H9 (cell line): ENCODE data around the gene VPS35L. TPM values are rescaled to one million over a fixed set of nuclear protein-coding genes. Genes with fewer than 3 reads are reported as not detected.
A peak's percentile ranks its signal among the peaks of the same experiment; 100 is the strongest.

Source experiments
- DNase-seq: peaks from one replicate; pipeline ENCODE4 v3.0.0-alpha.2; 2017
- H2AFZ ChIP-seq: one replicate; pipeline ENCODE4 v1.6.1; 2013; ENCODE audit warnings: mild to moderate bottlenecking, low read length, control low read depth, moderate library complexity
- H2AK5ac ChIP-seq: 2 replicates; pipeline ENCODE4 v1.6.1; 2013; ENCODE audit warnings: low read length, control low read depth, mixed read lengths; ENCODE audit not compliant: insufficient read length
- H2BK120ac ChIP-seq: one replicate; pipeline ENCODE4 v1.6.1; 2013; ENCODE audit warnings: low read depth, mild to moderate bottlenecking, low read length, control low read depth, inconsistent platforms; ENCODE audit not compliant: poor library complexity, severe bottlenecking
- H2BK12ac ChIP-seq: 2 replicates; pipeline ENCODE4 v1.6.1; 2013; ENCODE audit warnings: low read length, control low read depth, mixed read lengths, low read depth; ENCODE audit not compliant: insufficient read length
- H2BK15ac ChIP-seq: 2 replicates; pipeline ENCODE4 v1.6.1; 2013; ENCODE audit warnings: low read depth, low read length, control low read depth
- H2BK20ac ChIP-seq: one replicate; pipeline ENCODE4 v1.6.1; 2013; ENCODE audit warnings: low read depth, mild to moderate bottlenecking, low read length, control low read depth, inconsistent platforms; ENCODE audit not compliant: poor library complexity, severe bottlenecking
- H2BK5ac ChIP-seq: 2 replicates; pipeline ENCODE4 v1.6.1; 2013; ENCODE audit warnings: low read length, control low read depth, mixed read lengths; ENCODE audit not compliant: insufficient read length
- H3K14ac ChIP-seq: 2 replicates; pipeline ENCODE4 v1.6.1; 2013; ENCODE audit warnings: low read length, control low read depth; ENCODE audit not compliant: insufficient read depth
- H3K18ac ChIP-seq: 2 replicates; pipeline ENCODE4 v1.6.1; 2013; ENCODE audit warnings: low read depth, mild to moderate bottlenecking, mixed read lengths, low read length, control low read depth; ENCODE audit not compliant: insufficient read length
- H3K23ac ChIP-seq: 2 replicates; pipeline ENCODE4 v1.6.1; 2013; ENCODE audit warnings: low read length, control low read depth, mixed read lengths, low read depth; ENCODE audit not compliant: insufficient read length
- H3K23me2 ChIP-seq: 2 replicates; pipeline ENCODE4 v1.6.1; 2013; ENCODE audit warnings: low read depth, mild to moderate bottlenecking, mixed read lengths, low read length, control low read depth; ENCODE audit not compliant: insufficient read length, poor library complexity, severe bottlenecking
- H3K27ac ChIP-seq: 2 replicates; pipeline ENCODE4 v1.5.1; 2013; ENCODE audit warnings: low read length, control low read depth, mixed read lengths, low read depth; ENCODE audit not compliant: insufficient read length
- H3K27me3 ChIP-seq: 2 replicates; pipeline ENCODE4 v1.6.1; 2013; ENCODE audit warnings: low read length, control low read depth, inconsistent platforms; ENCODE audit not compliant: insufficient read depth
- H3K4ac ChIP-seq: 2 replicates; pipeline ENCODE4 v1.6.1; 2013; ENCODE audit warnings: low read depth, mild to moderate bottlenecking, control low read depth, inconsistent platforms, low read length, moderate library complexity
- H3K4me1 ChIP-seq: 2 replicates; pipeline ENCODE4 v1.6.1; 2013; ENCODE audit warnings: low read length, control low read depth, inconsistent platforms; ENCODE audit not compliant: insufficient read depth
- H3K4me2 ChIP-seq: 2 replicates; pipeline ENCODE4 v1.6.1; 2013; ENCODE audit warnings: low read length, control low read depth, mixed read lengths; ENCODE audit not compliant: insufficient read length, insufficient read depth
- H3K56ac ChIP-seq: 2 replicates; pipeline ENCODE4 v1.6.1; 2013; ENCODE audit warnings: low read depth, mild to moderate bottlenecking, mixed read lengths, low read length, control low read depth; ENCODE audit not compliant: insufficient read length
- H3K79me1 ChIP-seq: 2 replicates; pipeline ENCODE4 v1.6.1; 2013; ENCODE audit warnings: low read depth, mild to moderate bottlenecking, moderate library complexity, low read length, control low read depth, inconsistent platforms; ENCODE audit not compliant: insufficient read depth, poor library complexity, severe bottlenecking
- H3K79me2 ChIP-seq: 2 replicates; pipeline ENCODE4 v1.6.1; 2013; ENCODE audit warnings: low read length, control low read depth, inconsistent platforms; ENCODE audit not compliant: insufficient read depth
- H3K9ac ChIP-seq: 2 replicates; pipeline ENCODE4 v1.6.1; 2013; ENCODE audit warnings: low read length, control low read depth, mixed read lengths; ENCODE audit not compliant: insufficient read length; ENCODE audit errors: extremely low read depth
- H3K9me3 ChIP-seq: one replicate; pipeline ENCODE4 v1.6.1; 2013; ENCODE audit warnings: low read depth, low read length, inconsistent platforms; ENCODE audit not compliant: control insufficient read depth
- H3T11ph ChIP-seq: one replicate; pipeline ENCODE4 v1.6.1; 2013; ENCODE audit warnings: mild to moderate bottlenecking, low read length, control low read depth, inconsistent platforms
- H4K20me1 ChIP-seq: one replicate; pipeline ENCODE4 v1.6.1; 2013; ENCODE audit not compliant: control insufficient read depth, insufficient read length, insufficient read depth
- H4K5ac ChIP-seq: 2 replicates; pipeline ENCODE4 v1.6.1; 2013; ENCODE audit warnings: low read depth, mild to moderate bottlenecking, mixed read lengths, low read length, control low read depth; ENCODE audit not compliant: insufficient read length
- H4K8ac ChIP-seq: replicated peaks from 2 replicates; pipeline ENCODE4 v1.6.1; 2013; ENCODE audit warnings: low read length, control low read depth, mixed read lengths, low read depth; ENCODE audit not compliant: insufficient read length
- H4K91ac ChIP-seq: 2 replicates; pipeline ENCODE4 v1.6.1; 2013; ENCODE audit warnings: low read depth, mild to moderate bottlenecking, moderate library complexity, mixed read lengths, low read length, control low read depth; ENCODE audit not compliant: insufficient read length
- H3K27ac Mint-ChIP-seq, 3 experiments: 2 replicates in 2 of 3; 3 replicates in 1 of 3; pipeline ENCODE4 v1.8.0; 2020 to 2021; ENCODE audit warnings: mixed read lengths in 3 of 3, mild to moderate bottlenecking in 1 of 3, moderate library complexity in 1 of 3
- H3K27me3 Mint-ChIP-seq: 2 replicates; pipeline ENCODE4 v1.8.0; 2021; ENCODE audit warnings: low read depth, mild to moderate bottlenecking, moderate library complexity, mixed read lengths
- H3K36me3 Mint-ChIP-seq, 3 experiments: 2 replicates in 2 of 3; 3 replicates in 1 of 3; pipeline ENCODE4 v1.8.0; 2020 to 2021; ENCODE audit warnings: low read depth in 3 of 3, mixed read lengths in 3 of 3; ENCODE audit not compliant: insufficient read depth in 1 of 3
- H3K4me1 Mint-ChIP-seq, 2 experiments: 2 replicates each; pipeline ENCODE4 v1.8.0; 2020; ENCODE audit warnings: mixed read lengths in 2 of 2
- H3K4me3 Mint-ChIP-seq, 2 experiments: 2 replicates in 1 of 2; 3 replicates in 1 of 2; pipeline ENCODE4 v1.8.0; 2020 to 2021; ENCODE audit warnings: mild to moderate bottlenecking in 2 of 2, mixed read lengths in 2 of 2, moderate library complexity in 1 of 2
- H3K9me3 Mint-ChIP-seq, 2 experiments: 2 replicates in 1 of 2; 3 replicates in 1 of 2; pipeline ENCODE4 v1.8.0; 2020; ENCODE audit warnings: mild to moderate bottlenecking in 2 of 2, mixed read lengths in 2 of 2, moderate library complexity in 1 of 2
- CTCF ChIP-seq: fragments of 200-600 bp; sonication (generic); conservative IDR thresholded peaks from 3 replicates; pipeline ENCODE4 v1.8.0; 2021; ENCODE audit warnings: antibody characterized with exemption, mild to moderate bottlenecking
- WGBS: extraction: QIAGEN DNeasy Blood & Tissue Kit; methylation state at CpG from one replicate; pipeline ENCODE4 v1.1.7; 2013; ENCODE audit warnings: missing lambda C conversion rate, low lambda C conversion rate, mixed read lengths; ENCODE audit not compliant: insufficient read length; ENCODE audit errors: extremely low coverage; 5-methylcytosine and 5-hydroxymethylcytosine counted together
- total RNA-seq: library from RNA; stranded (reverse); gene quantifications from 2 replicates; pipeline ENCODE4 v1.2.1, GENCODE V29; 2021

The VPS35L gene
- total RNA-seq, 1 experiment from 2014 or later: 58.4 TPM

GRCh38 chr16:19522760-19523159, 32.7 kb upstream of the VPS35L start:
- Histone ChIP-seq H3K23me2 (peaks cover 18% of the 10 kb centered on the region), H2BK120ac (no peak overlapping the region), H3K4me2 (peak overlapping the region; percentile 97), H2AFZ (no peak overlapping the region), H4K91ac (no peak overlapping the region), H3K4ac (no peak overlapping the region), H3K27ac (no peak overlapping the region), H2BK5ac (no peak overlapping the region), H3T11ph (no peak overlapping the region), H3K9ac (no peak overlapping the region), H3K14ac (no peak overlapping the region), H3K9me3 (no peaks in the 10 kb centered on the region), H2BK15ac (no peak overlapping the region), H3K79me2 (peaks cover 7% of the 10 kb centered on the region; the same call in 1 of the 2 replicates), H4K20me1 (no peaks in the 10 kb centered on the region), H3K27me3 (no peaks in the 10 kb centered on the region), H4K8ac (no peak overlapping the region), H3K4me1 (0 out of 2 replicates have a peak, but pooled peaks cover 3% of the 10 kb centered on the region), H2BK20ac (no peak overlapping the region), H2BK12ac (no peak overlapping the region), H3K18ac (no peak overlapping the region), H2AK5ac (no peak overlapping the region), H4K5ac (no peak overlapping the region), H3K23ac (no peak overlapping the region), H3K79me1 (no peaks in the 10 kb centered on the region), H3K56ac (no peak overlapping the region)
- Mint-ChIP-seq H3K27ac (peak overlapping the region in 1 of 3 experiments; percentile 92; a peak in 2 of 7 replicates), H3K27me3 (no peaks in the 10 kb centered on the region), H3K9me3 (no peaks in the 10 kb centered on the region), H3K4me1 (peaks cover 42 to 47% of the 10 kb centered on the region in 2 experiments), H3K4me3 (peak overlapping the region; percentile 87 to 92; a peak in 4 of 5 replicates), H3K36me3 (peaks cover 0 to 13% (median under 1%) of the 10 kb centered on the region in 3 experiments; a peak in 4 of 7 replicates)
- DNase-seq: no peak
- no peak for TF ChIP-seq CTCF
- WGBS: no CpG with 5 or more reads among the region's 2 CpGs
